H1 (cell line): ENCODE results near the gene VGLL2. TPM values are rescaled to one million over a fixed set of nuclear protein-coding genes. Genes with fewer than 3 reads are reported as not detected.
A peak's percentile ranks its signal among the peaks of the same experiment; 100 is the strongest.

Source experiments
- RNF2 ChIP-seq: fragments of 200-900, 300-1000 bp; sonication (generic); IDR thresholded peaks from 2 replicates; pipeline ENCODE4 v1.7.1; 2016; ENCODE audit warnings: borderline replicate concordance, low read depth, mild to moderate bottlenecking, antibody characterized with exemption, low read length; ENCODE audit not compliant: poor library complexity, severe bottlenecking; ENCODE audit errors: missing control alignments
- SIN3A ChIP-seq, 2 experiments: IDR thresholded peaks in 1 of 2; conservative IDR thresholded peaks in 1 of 2; 2 replicates each; pipeline ENCODE4 v1.6.1; 2011 to 2012; ENCODE audit warnings: low read length in 2 of 2, improper control_type of control experiment in 1 of 2, low read depth in 1 of 2, mild to moderate bottlenecking in 1 of 2
- SRF ChIP-seq: IDR thresholded peaks from 2 replicates; pipeline ENCODE4 v1.6.1; 2011; ENCODE audit warnings: mild to moderate bottlenecking, low read depth, low read length, moderate library complexity
- polyA plus RNA-seq, 7 experiments: library from polyadenylated mRNA; depleted of rRNA in 3 of 7; stranded (reverse) in 5 of 7; unstranded in 2 of 7; fragments of >200 nt in 5 of 7; fragments of 200-250 nt in 2 of 7; gene quantifications; 1 replicate in 5 of 7; 2 replicates in 1 of 7; 4 replicates in 1 of 7; pipeline versions ENCODE4 v1.2.1 to v1.2.3, GENCODE V29; 2011 to 2013; ENCODE audit warnings: missing spikeins in 2 of 7, mixed read lengths in 2 of 7
- total RNA-seq: library from RNA; stranded (reverse); fragmentation: NEBNext Ultra II Directional; extraction: Animal tissue kit (Norgen Biotek cat#: 25700); gene quantifications from 2 replicates; pipeline ENCODE4 v1.2.1, GENCODE V29; 2021

VGLL2 gene
- total and polyA plus RNA-seq, 2 of the 8 experiments (the other 6 are each of a cell fraction or from before 2014, with no cell fraction given): not detected

DNA sequence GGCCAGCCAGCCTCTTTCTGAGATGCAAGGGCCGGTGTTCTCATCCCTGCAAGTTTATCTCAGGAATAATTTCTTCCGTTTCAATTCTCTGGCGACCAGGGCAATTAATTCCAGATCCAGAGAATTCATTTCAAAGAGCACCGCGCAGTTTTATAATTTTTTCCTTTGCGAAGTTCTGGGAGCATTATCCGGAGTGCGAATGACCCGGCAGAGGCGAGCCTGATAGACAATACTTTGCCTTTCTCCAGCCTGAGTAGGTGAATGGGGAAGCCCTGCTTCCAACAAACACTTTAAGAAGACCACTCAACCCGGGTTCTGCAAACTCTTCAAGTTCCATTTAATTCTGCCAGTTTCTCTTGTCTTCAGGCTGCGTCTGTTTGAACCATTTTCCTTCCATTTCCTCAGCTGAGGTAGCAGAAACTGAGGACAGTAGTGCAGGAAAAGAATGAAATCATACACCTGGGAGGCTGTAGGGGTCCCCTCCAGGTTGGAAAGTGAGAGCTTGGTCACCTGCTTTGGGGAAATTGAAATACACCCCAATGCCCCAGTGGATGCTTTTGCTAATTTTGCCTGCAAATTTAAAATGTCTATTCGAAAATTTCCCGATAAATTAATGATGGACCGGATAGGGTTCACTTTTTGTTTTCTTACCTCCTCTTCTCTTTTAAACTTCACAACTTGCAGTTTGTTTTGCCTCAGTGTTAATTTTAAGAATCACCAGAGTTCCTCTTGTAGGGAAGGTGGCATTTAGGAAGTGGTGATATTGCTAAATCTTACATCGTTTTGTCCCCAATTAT, 1.1 kb downstream of the VGLL2 start (continued):
- peak; percentile 68 for TF ChIP-seq RNF2
- no peak for TF ChIP-seq SRF
- TF ChIP-seq SIN3A (conservative IDR thresholded peaks at IDR 0.05 in 1 of 2, IDR thresholded peaks at IDR 0.05 in 1 of 2; ENCODE audit: low read depth in 1 of 2, low read length in 2 of 2): no peak
